Neural progenitor cell (in vitro differentiated cells): Measurements from ENCODE around the gene EFCAB11. TPM values are rescaled to one million over a fixed set of nuclear protein-coding genes. Genes with fewer than 3 reads are reported as not detected.

ENCODE experiments used
- DNase-seq: peaks from one replicate; pipeline ENCODE4 v3.0.0-alpha.2; 2016; ENCODE audit warnings: low spot score
- H2AFZ ChIP-seq: fragments of 200-600 bp; sonication (generic); replicated peaks from 2 replicates; pipeline ENCODE4 v1.6.1; 2016; ENCODE audit warnings: antibody characterized with exemption
- H3F3A ChIP-seq: fragments of 200-600 bp; sonication (generic); 2 replicates; pipeline ENCODE4 v1.6.1; 2016; ENCODE audit warnings: antibody characterized with exemption, low read depth
- H3K27ac ChIP-seq: fragments of 200-600 bp; sonication (generic); 2 replicates; pipeline ENCODE4 v1.5.1; 2016; ENCODE audit warnings: mild to moderate bottlenecking
- H3K27me3 ChIP-seq: fragments of 200-600 bp; sonication (generic); 2 replicates; pipeline ENCODE4 v1.6.1; 2016; ENCODE audit warnings: mild to moderate bottlenecking, moderate library complexity
- H3K36me3 ChIP-seq: fragments of 200-600 bp; sonication (generic); 2 replicates; pipeline ENCODE4 v1.5.1; 2016
- H3K4me1 ChIP-seq: fragments of 200-600 bp; sonication (generic); 2 replicates; pipeline ENCODE4 v1.6.1; 2016; ENCODE audit warnings: mixed run types
- H3K4me2 ChIP-seq: fragments of 200-600 bp; sonication (generic); 2 replicates; pipeline ENCODE4 v1.6.1; 2016
- H3K4me3 ChIP-seq: fragments of 200-600 bp; sonication (generic); 2 replicates; pipeline ENCODE4 v1.5.1; 2016
- H3K79me2 ChIP-seq: fragments of 200-600 bp; sonication (generic); 2 replicates; pipeline ENCODE4 v1.6.1; 2016; ENCODE audit warnings: low read depth
- H3K9ac ChIP-seq: fragments of 200-600 bp; sonication (generic); 2 replicates; pipeline ENCODE4 v1.6.1; 2016
- H3K9me3 ChIP-seq: fragments of 200-600 bp; sonication (generic); 2 replicates; pipeline ENCODE4 v1.5.1; 2016; ENCODE audit warnings: low read depth
- H4K20me1 ChIP-seq: fragments of 200-600 bp; sonication (generic); 2 replicates; pipeline ENCODE4 v1.6.1; 2016; ENCODE audit warnings: low read depth
- H3K27ac Mint-ChIP-seq: 3 replicates; pipeline ENCODE4 v1.8.0; 2021; ENCODE audit warnings: mixed read lengths
- H3K27me3 Mint-ChIP-seq: 2 replicates; pipeline ENCODE4 v1.8.0; 2022; ENCODE audit warnings: low read depth, mild to moderate bottlenecking, inconsistent platforms, moderate library complexity, mixed read lengths; ENCODE audit not compliant: insufficient read depth
- H3K36me3 Mint-ChIP-seq: 3 replicates; pipeline ENCODE4 v1.8.0; 2021; ENCODE audit warnings: mixed read lengths
- H3K4me1 Mint-ChIP-seq: 3 replicates; pipeline ENCODE4 v1.8.0; 2021; ENCODE audit warnings: mixed read lengths
- H3K4me3 Mint-ChIP-seq: 3 replicates; pipeline ENCODE4 v1.8.0; 2021; ENCODE audit warnings: mild to moderate bottlenecking, moderate library complexity, mixed read lengths
- H3K9me3 Mint-ChIP-seq: 3 replicates; pipeline ENCODE4 v1.8.0; 2020; ENCODE audit warnings: mixed read lengths
- EZH2 ChIP-seq: fragments of 200-600 bp; sonication (generic); IDR thresholded peaks from 2 replicates; pipeline ENCODE4 v1.6.1; 2017; ENCODE audit warnings: antibody characterized with exemption, mild to moderate bottlenecking, moderate library complexity
- EZH2phosphoT487 ChIP-seq: fragments of 200-600 bp; sonication (generic); IDR thresholded peaks from 2 replicates; pipeline ENCODE4 v1.6.1; 2017; ENCODE audit warnings: antibody characterized with exemption
- total RNA-seq: library from RNA; depleted of rRNA; stranded (reverse); fragments of >200 nt; gene quantifications from 2 replicates; pipeline ENCODE4 v1.2.3, GENCODE V29; 2015; ENCODE audit warnings: low replicate concordance
- TF ChIP-seq, protein P1 (sequence below): fragments of 200-600 bp; sonication (generic); IDR thresholded peaks from 2 replicates; pipeline ENCODE4 v1.5.1; 2017; ENCODE audit warnings: antibody characterized with exemption, mild to moderate bottlenecking

EFCAB11 gene
- total RNA-seq, 1 donor from 2014 or later: 27.6 TPM

GRCh38 chr14:89828471-89829165, 125.9 kb downstream of the EFCAB11 start:
- H3K4me3 Mint-ChIP-seq: no peak overlapping the region
- no peaks in the 10 kb centered on the region for H3F3A ChIP-seq
- H3K27ac Mint-ChIP-seq: no peak overlapping the region
- no peak overlapping the region for H2AFZ ChIP-seq
- no peaks in the 10 kb centered on the region for H3K4me1 ChIP-seq
- DNase-seq: no peak
- no peaks in the 10 kb centered on the region for H4K20me1 ChIP-seq
- H3K9me3 Mint-ChIP-seq: no peaks in the 10 kb centered on the region
- H3K27me3 ChIP-seq: no peaks in the 10 kb centered on the region
- no peak for TF ChIP-seq EZH2
- TF ChIP-seq, protein P1, sequence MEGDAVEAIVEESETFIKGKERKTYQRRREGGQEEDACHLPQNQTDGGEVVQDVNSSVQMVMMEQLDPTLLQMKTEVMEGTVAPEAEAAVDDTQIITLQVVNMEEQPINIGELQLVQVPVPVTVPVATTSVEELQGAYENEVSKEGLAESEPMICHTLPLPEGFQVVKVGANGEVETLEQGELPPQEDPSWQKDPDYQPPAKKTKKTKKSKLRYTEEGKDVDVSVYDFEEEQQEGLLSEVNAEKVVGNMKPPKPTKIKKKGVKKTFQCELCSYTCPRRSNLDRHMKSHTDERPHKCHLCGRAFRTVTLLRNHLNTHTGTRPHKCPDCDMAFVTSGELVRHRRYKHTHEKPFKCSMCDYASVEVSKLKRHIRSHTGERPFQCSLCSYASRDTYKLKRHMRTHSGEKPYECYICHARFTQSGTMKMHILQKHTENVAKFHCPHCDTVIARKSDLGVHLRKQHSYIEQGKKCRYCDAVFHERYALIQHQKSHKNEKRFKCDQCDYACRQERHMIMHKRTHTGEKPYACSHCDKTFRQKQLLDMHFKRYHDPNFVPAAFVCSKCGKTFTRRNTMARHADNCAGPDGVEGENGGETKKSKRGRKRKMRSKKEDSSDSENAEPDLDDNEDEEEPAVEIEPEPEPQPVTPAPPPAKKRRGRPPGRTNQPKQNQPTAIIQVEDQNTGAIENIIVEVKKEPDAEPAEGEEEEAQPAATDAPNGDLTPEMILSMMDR: no peak
- no peak for TF ChIP-seq EZH2phosphoT487
- H3K36me3 Mint-ChIP-seq: no peaks in the 10 kb centered on the region
- H3K4me2 ChIP-seq: no peak overlapping the region
- H3K79me2 ChIP-seq: no peaks in the 10 kb centered on the region
- H3K27ac ChIP-seq: no peak overlapping the region
- no peak overlapping the region for H3K4me3 ChIP-seq
- H3K9me3 ChIP-seq: no peaks in the 10 kb centered on the region
- H3K9ac ChIP-seq: no peak overlapping the region
- no peaks in the 10 kb centered on the region for H3K4me1 Mint-ChIP-seq
- H3K36me3 ChIP-seq: no peaks in the 10 kb centered on the region
- peaks cover 2% of the 10 kb centered on the region for H3K27me3 Mint-ChIP-seq

DNA sequence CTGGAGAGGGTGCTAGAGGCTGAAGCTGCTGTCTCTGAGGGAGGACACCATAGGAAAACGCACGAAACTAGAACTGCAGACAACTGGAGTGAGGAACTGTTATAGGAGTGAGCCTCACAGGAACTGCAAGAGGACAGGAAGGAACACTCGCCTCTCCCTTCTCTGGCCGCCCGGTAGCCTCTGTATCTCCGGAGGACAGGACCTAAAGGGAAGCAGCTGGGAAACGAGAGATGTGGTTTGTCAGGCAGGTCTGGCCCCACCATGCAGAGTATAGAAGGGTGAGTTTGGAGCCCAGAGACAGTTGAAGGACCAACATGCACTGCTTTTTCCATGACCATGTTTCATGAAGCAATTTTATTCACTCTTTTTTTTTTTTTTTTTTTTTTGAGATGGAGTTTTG, 127.3 kb downstream of the EFCAB11 start:
- H3K9ac ChIP-seq: no peak overlapping the region
- no peak overlapping the region for H3K4me3 ChIP-seq
- Mint-ChIP-seq H3K4me3 (no peak overlapping the region), H3K36me3 (no peaks in the 10 kb centered on the region), H3K4me1 (no peaks in the 10 kb centered on the region), H3K27me3 (peaks cover 2% of the 10 kb centered on the region), H3K27ac (no peak overlapping the region), H3K9me3 (no peaks in the 10 kb centered on the region)
- H4K20me1 ChIP-seq: no peaks in the 10 kb centered on the region
- no peaks in the 10 kb centered on the region for H3K36me3 ChIP-seq
- no peak for DNase-seq
- no peaks in the 10 kb centered on the region for H3F3A ChIP-seq
- H3K9me3 ChIP-seq: no peaks in the 10 kb centered on the region
- H3K4me1 ChIP-seq: no peaks in the 10 kb centered on the region
- no peak overlapping the region for H3K27ac ChIP-seq
- no peaks in the 10 kb centered on the region for H3K27me3 ChIP-seq
- H3K79me2 ChIP-seq: no peaks in the 10 kb centered on the region
- H2AFZ ChIP-seq: no peak overlapping the region
- no peak overlapping the region for H3K4me2 ChIP-seq
- no peak for TF ChIP-seq EZH2phosphoT487
- no peak for TF ChIP-seq EZH2
- TF ChIP-seq, protein P1: no peak

DNA sequence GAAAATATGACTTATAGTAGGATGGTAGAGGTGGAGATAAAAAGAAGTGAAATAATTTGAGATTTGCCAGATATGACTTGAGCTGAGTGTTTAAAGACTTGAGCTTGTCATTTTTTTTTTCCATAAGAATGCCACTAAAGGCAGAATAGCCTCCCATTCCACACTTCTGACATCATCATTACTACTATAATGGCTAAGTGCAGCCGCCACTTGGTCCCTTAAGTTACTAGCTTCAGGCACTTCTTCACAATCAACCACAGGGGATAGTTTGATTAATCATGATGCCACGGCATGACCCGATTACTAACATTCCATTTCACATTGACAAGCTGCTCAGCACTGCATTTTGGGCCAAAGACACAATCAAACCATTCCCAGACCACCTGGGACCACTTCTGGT, 127.9 kb downstream of the EFCAB11 start:
- Histone ChIP-seq H3K36me3 (no peaks in the 10 kb centered on the region), H3K27me3 (no peaks in the 10 kb centered on the region), H3K9me3 (no peaks in the 10 kb centered on the region), H3K79me2 (no peaks in the 10 kb centered on the region), H3K4me1 (no peaks in the 10 kb centered on the region), H2AFZ (no peak overlapping the region), H3K4me3 (no peak overlapping the region), H3K27ac (no peak overlapping the region), H3F3A (no peaks in the 10 kb centered on the region), H3K9ac (no peak overlapping the region), H4K20me1 (no peaks in the 10 kb centered on the region), H3K4me2 (no peak overlapping the region)
- DNase-seq: no peak
- no peak overlapping the region for H3K4me3 Mint-ChIP-seq
- TF ChIP-seq, protein P1: no peak
- TF ChIP-seq EZH2phosphoT487 (no peak), EZH2 (no peak)
- no peak overlapping the region for H3K27ac Mint-ChIP-seq
- H3K36me3 Mint-ChIP-seq: no peaks in the 10 kb centered on the region
- H3K27me3 Mint-ChIP-seq: peaks cover 2% of the 10 kb centered on the region
- H3K9me3 Mint-ChIP-seq: no peaks in the 10 kb centered on the region
- no peaks in the 10 kb centered on the region for H3K4me1 Mint-ChIP-seq
